ENCODE measurements around the gene PDGFRB. TPM values are rescaled to one million over a fixed set of nuclear protein-coding genes. Genes with fewer than 3 reads are reported as not detected.

PDGFRB gene
- 126 and 239 TPM in 2 replicates for total RNA-seq

GRCh38 chr5:150155258-150156026 is at the start of gene PDGFRB:
TSS of gene PDGFRB (minus strand) at chr5:150155845. CDS start at chr5:150137047, 18,798 bp downstream.

GRCh38 chr5:150189728-150190502 is 34.3 kb upstream of the PDGFRB start, which contains the start of gene SLC6A7:
TSS of gene SLC6A7 (plus strand) at chr5:150190062. CDS start at chr5:150190328, 266 bp downstream.

GRCh38 chr5:150166650-150167511 is 11.2 kb upstream of the PDGFRB start, which contains the start of gene CDX1:
TSS of gene CDX1 (plus strand) at chr5:150166778. CDS start at chr5:150166877, 99 bp downstream.

GRCh38 chr5:150085950-150086715 is 69.5 kb downstream of the PDGFRB start, which contains the start of gene CSF1R:
TSS of gene CSF1R (minus strand) at chr5:150086554. CDS start at chr5:150086427, 127 bp downstream.

Other genes starting within 250 kb of the PDGFRB start
- not detected in 2 replicates for gene PDE6A, start 211.1 kb downstream of the PDGFRB start, total RNA-seq
- 12.4 and 12.6 TPM in 2 replicates for gene SLC26A2, start 195.1 kb downstream of the PDGFRB start, total RNA-seq
- 8.7 and 12.9 TPM in 2 replicates for gene TIGD6, start 155.2 kb downstream of the PDGFRB start, total RNA-seq
- 42.2 and 42.9 TPM in 2 replicates for gene HMGXB3, start 155.1 kb downstream of the PDGFRB start, total RNA-seq
- gene CSF1R, start 69.3 kb downstream of the PDGFRB start, total RNA-seq: under 0.01 and 0.17 TPM in 2 replicates
- gene CDX1, start 10.9 kb upstream of the PDGFRB start, total RNA-seq: 0.15 and 0.17 TPM in 2 replicates
- not detected in 2 replicates for gene SLC6A7, start 34.2 kb upstream of the PDGFRB start, total RNA-seq
- 1.5 and 3.8 TPM in 2 replicates for gene CAMK2A, start 133.9 kb upstream of the PDGFRB start, total RNA-seq
- gene ARSI, start 147.1 kb upstream of the PDGFRB start, total RNA-seq: 12.1 and 18.9 TPM in 2 replicates
- gene TCOF1, start 201.9 kb upstream of the PDGFRB start, total RNA-seq: 13.2 and 15.2 TPM in 2 replicates

Measured in smooth muscle cell of trachea (primary cell).